ENCODE results near the gene RPTOR.

- no peak for TF ChIP-seq RARB (CRISPR knock-in tag; IDR thresholded peaks at IDR 0.05)
- no peak for TF ChIP-seq CREB5 (CRISPR knock-in tag; IDR thresholded peaks at IDR 0.05; ENCODE audit: low read depth)
- no peak for TF ChIP-seq ZNF8 (CRISPR knock-in tag; IDR thresholded peaks at IDR 0.05)
- TF ChIP-seq PPARA (CRISPR knock-in tag; IDR thresholded peaks at IDR 0.05; ENCODE audit: borderline replicate concordance): no peak
- TF ChIP-seq OSR1 (CRISPR knock-in tag; IDR thresholded peaks at IDR 0.05): no peak
- no peak for TF ChIP-seq CSDC2 (CRISPR knock-in tag; IDR thresholded peaks at IDR 0.05)
- no peak for TF ChIP-seq POU6F1 (CRISPR knock-in tag; IDR thresholded peaks at IDR 0.05; ENCODE audit: borderline replicate concordance, low read depth)
- no peak for TF ChIP-seq ZFP3 (CRISPR knock-in tag; IDR thresholded peaks at IDR 0.05)
- no peak for TF ChIP-seq PATZ1 (CRISPR knock-in tag; IDR thresholded peaks at IDR 0.05; ENCODE audit: borderline replicate concordance)
- no peak for TF ChIP-seq ZNF565 (CRISPR knock-in tag; conservative IDR thresholded peaks at IDR 0.05; ENCODE audit: low read depth)
- no peak for TF ChIP-seq ZC3H10 (CRISPR knock-in tag; IDR thresholded peaks at IDR 0.05)
- TF ChIP-seq ZFP30 (CRISPR knock-in tag; IDR thresholded peaks at IDR 0.05): no peak
These were observed 301.4 kb downstream of the RPTOR start for GRCh38 chr17:80845863-80846671.

Measured in SK-N-SH treated with all-trans-retinoic acid at 6 μM for 48 hours (cell line).